GM12878 (cell line): Measurements from ENCODE around the gene NDUFS6. TPM values are rescaled to one million over a fixed set of nuclear protein-coding genes. Genes with fewer than 3 reads are reported as not detected.

Source experiments
- ASH2L ChIP-seq: fragments of 300-600, 200-600 bp; sonication (generic); IDR thresholded peaks from 2 replicates; pipeline ENCODE4 v1.6.1; 2017; ENCODE audit warnings: low read depth, mild to moderate bottlenecking, borderline replicate concordance
- KAT2A ChIP-seq: conservative IDR thresholded peaks from 2 replicates; pipeline ENCODE4 v1.6.1; 2011; ENCODE audit warnings: low read depth, low read length; ENCODE audit not compliant: control insufficient read depth
- YY1 ChIP-seq: IDR thresholded peaks from 2 replicates; pipeline ENCODE4 v1.6.1; 2011; ENCODE audit warnings: low read depth, mild to moderate bottlenecking, low read length
- ZNF592 ChIP-seq: fragments of 450-650 bp; IDR thresholded peaks from 2 replicates; pipeline ENCODE4 v1.6.1; 2017; ENCODE audit warnings: mild to moderate bottlenecking, moderate library complexity
- polyA plus RNA-seq, 11 experiments: library from polyadenylated mRNA; depleted of rRNA in 4 of 11; unstranded in 6 of 11; stranded (reverse) in 5 of 11; fragments of >200 nt; fragmentation: Nextera tagmentation in 4 of 11; fragmentation: Illumina TruSeq in 1 of 11; extraction: Ambion mirVana in 4 of 11; extraction: Trizol in 1 of 11; gene quantifications; 1 replicate in 1 of 11; 2 replicates in 10 of 11; pipeline versions ENCODE4 v1.2.1 to v1.2.3, GENCODE V29; 2011 to 2016; ENCODE audit warnings: inconsistent platforms in 2 of 11, missing spikeins in 2 of 11, low read depth in 1 of 11
- total RNA-seq, 4 experiments: library from RNA; depleted of rRNA in 3 of 4; stranded (reverse); fragments of >200 nt in 3 of 4; fragmentation: Illumina TruSeq in 1 of 4; extraction: Trizol in 1 of 4; gene quantifications; 2 replicates each; pipeline versions ENCODE4 v1.2.1 to v1.2.3, GENCODE V29; 2013 to 2021
- TF ChIP-seq, protein P1 (sequence below), 3 experiments: IDR thresholded peaks in 2 of 3; conservative IDR thresholded peaks in 1 of 3; 2 replicates each; pipeline ENCODE4 v1.5.1; 2011; ENCODE audit warnings: low read depth in 3 of 3, low read length in 3 of 3, mild to moderate bottlenecking in 3 of 3, control low read depth in 2 of 3, moderate library complexity in 2 of 3, inconsistent platforms in 1 of 3, mixed read lengths in 1 of 3; ENCODE audit not compliant: control insufficient read depth in 2 of 3, insufficient read depth in 1 of 3; ENCODE audit errors: extremely low read depth in 1 of 3

Gene NDUFS6
- total and polyA plus RNA-seq, 10 of the 15 experiments (the other 5 are each of a cell fraction or from before 2014, with no cell fraction given), result 20.7 to 213 (median 58.3) TPM

DNA sequence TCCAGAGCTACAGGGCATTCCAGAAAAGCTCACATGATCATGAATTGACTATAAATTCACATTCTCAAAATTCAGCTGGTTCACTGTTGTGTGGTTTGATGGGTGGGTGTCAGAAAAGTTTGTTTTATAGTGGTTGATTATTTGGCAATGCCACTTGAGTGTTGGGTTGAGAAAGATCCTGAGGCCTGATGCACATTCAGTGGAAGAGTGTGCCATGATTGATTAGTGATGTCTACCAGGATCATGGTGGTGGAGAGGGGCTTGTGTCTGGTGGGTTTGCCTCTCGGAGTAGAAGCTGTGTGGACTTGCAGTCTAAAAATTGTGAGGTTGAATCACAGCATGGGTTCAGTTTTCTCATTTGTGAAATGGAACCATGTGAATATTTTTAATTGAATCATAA lies 2.0 kb downstream of the NDUFS6 start (continued):
- TF ChIP-seq ZNF592, result no peak
- TF ChIP-seq ASH2L, result no peak
- TF ChIP-seq KAT2A, result no peak
- no peak for TF ChIP-seq YY1
- TF ChIP-seq, protein P1, sequence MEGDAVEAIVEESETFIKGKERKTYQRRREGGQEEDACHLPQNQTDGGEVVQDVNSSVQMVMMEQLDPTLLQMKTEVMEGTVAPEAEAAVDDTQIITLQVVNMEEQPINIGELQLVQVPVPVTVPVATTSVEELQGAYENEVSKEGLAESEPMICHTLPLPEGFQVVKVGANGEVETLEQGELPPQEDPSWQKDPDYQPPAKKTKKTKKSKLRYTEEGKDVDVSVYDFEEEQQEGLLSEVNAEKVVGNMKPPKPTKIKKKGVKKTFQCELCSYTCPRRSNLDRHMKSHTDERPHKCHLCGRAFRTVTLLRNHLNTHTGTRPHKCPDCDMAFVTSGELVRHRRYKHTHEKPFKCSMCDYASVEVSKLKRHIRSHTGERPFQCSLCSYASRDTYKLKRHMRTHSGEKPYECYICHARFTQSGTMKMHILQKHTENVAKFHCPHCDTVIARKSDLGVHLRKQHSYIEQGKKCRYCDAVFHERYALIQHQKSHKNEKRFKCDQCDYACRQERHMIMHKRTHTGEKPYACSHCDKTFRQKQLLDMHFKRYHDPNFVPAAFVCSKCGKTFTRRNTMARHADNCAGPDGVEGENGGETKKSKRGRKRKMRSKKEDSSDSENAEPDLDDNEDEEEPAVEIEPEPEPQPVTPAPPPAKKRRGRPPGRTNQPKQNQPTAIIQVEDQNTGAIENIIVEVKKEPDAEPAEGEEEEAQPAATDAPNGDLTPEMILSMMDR (IDR thresholded peaks at IDR 0.05 in 2 of 3, conservative IDR thresholded peaks at IDR 0.05 in 1 of 3; ENCODE audit: control insufficient read depth in 2 of 3, extremely low read depth in 1 of 3, insufficient read depth in 1 of 3, low read depth in 3 of 3, low read length in 3 of 3), result no peak
